ENCODE results near the gene SLC27A6. TPM values are rescaled to one million over a fixed set of nuclear protein-coding genes. Genes with fewer than 3 reads are reported as not detected.
"Not testable (repeated sequence)": the region's sequence is repeated elsewhere in the genome, so short reads cannot be mapped to it uniquely, and the experiment has no call there.

Gene SLC27A6
- total RNA-seq, 1 experiment from 2014 or later = not detected

DNA sequence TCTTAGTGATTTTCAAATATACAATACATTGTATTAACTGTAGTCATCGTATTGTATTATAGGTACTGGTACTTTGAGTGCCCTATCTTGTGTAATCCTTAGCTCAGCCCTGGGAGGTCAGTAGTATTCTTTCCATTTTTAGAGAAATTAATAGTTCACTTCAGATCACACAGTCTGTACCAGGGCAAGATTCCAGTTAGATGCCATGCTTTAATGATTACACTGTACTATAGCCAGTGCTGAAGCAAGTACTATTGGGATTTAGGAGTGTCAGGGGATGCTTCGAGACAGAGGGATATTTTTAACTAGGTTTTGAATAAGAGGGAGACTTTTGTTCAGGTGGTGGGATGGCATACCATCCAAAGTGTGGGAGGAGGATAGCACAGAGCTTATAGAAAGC lies 41.0 kb upstream of the SLC27A6 start:
- TF ChIP-seq, protein P1, sequence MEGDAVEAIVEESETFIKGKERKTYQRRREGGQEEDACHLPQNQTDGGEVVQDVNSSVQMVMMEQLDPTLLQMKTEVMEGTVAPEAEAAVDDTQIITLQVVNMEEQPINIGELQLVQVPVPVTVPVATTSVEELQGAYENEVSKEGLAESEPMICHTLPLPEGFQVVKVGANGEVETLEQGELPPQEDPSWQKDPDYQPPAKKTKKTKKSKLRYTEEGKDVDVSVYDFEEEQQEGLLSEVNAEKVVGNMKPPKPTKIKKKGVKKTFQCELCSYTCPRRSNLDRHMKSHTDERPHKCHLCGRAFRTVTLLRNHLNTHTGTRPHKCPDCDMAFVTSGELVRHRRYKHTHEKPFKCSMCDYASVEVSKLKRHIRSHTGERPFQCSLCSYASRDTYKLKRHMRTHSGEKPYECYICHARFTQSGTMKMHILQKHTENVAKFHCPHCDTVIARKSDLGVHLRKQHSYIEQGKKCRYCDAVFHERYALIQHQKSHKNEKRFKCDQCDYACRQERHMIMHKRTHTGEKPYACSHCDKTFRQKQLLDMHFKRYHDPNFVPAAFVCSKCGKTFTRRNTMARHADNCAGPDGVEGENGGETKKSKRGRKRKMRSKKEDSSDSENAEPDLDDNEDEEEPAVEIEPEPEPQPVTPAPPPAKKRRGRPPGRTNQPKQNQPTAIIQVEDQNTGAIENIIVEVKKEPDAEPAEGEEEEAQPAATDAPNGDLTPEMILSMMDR (conservative IDR thresholded peaks at IDR 0.05; ENCODE audit: low read depth, low read length) = no peak
- no peak for TF ChIP-seq EZH2 (IDR thresholded peaks at IDR 0.05; ENCODE audit: borderline replicate concordance, low read depth, low read length, poor library complexity, severe bottlenecking)
- H3K36me3 ChIP-seq (ENCODE audit: insufficient read depth, low read length, poor library complexity, severe bottlenecking) = no peaks in the 10 kb centered on the region
- DNase-seq (ENCODE audit: low spot score) = no peak
- H3K27me3 ChIP-seq (replicated peaks; ENCODE audit: insufficient read depth, low read depth, low read length, poor library complexity) = peaks cover 4% of the 10 kb centered on the region
- no peaks in the 10 kb centered on the region for H3K9me3 ChIP-seq (ENCODE audit: low read depth, low read length, poor library complexity, severe bottlenecking)
- intact Hi-C loops (cut with micrococcal nuclease; ENCODE audit: unreplicated experiment) = no loop called here
- ChIA-PET POLR2A (ENCODE audit: low non-redundant PET) (no interaction called here), CTCF (no interaction called here)
- BruUV-seq (replicated peaks) = no TSS peak
- no peak overlapping the region for H3K27ac ChIP-seq (ENCODE audit: low read depth, low read length, poor library complexity, severe bottlenecking)
- no peak overlapping the region for H3K4me3 ChIP-seq (ENCODE audit: low read depth, low read length, poor library complexity, severe bottlenecking)
- no peaks in the 10 kb centered on the region for H3K4me1 ChIP-seq (ENCODE audit: insufficient read depth, low read length, poor library complexity, severe bottlenecking)

DNA sequence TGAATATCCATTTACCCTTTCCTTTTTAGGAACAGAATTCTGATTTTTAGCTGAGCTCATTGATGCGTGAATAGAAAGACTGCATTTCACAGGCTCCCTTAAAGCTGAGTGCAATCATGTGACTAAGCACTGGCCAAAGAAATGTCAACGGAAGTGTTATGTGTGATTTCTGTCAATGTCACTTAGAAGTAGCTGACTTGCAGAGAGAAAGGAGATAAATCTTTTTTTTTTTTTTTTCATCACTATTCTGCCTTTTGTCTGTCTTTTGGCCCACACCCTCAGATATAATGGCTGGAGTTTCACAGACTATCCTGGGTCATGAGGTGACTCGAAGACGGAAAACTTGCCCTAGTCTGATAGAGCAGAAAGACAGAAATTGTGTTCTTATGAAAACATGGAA lies 39.3 kb upstream of the SLC27A6 start:
- POLR2A ChIA-PET (ENCODE audit: low non-redundant PET) = no interaction called here
- CTCF ChIA-PET = no interaction called here
- TF ChIP-seq, protein P1 (conservative IDR thresholded peaks at IDR 0.05; ENCODE audit: low read depth, low read length) = no peak
- no peak for TF ChIP-seq EZH2 (IDR thresholded peaks at IDR 0.05; ENCODE audit: borderline replicate concordance, low read depth, low read length, poor library complexity, severe bottlenecking)
- Histone ChIP-seq H3K9me3 (ENCODE audit: low read depth, low read length, poor library complexity, severe bottlenecking) (no peaks in the 10 kb centered on the region), H3K4me1 (ENCODE audit: insufficient read depth, low read length, poor library complexity, severe bottlenecking) (no peaks in the 10 kb centered on the region), H3K27ac (ENCODE audit: low read depth, low read length, poor library complexity, severe bottlenecking) (no peak overlapping the region), H3K36me3 (ENCODE audit: insufficient read depth, low read length, poor library complexity, severe bottlenecking) (no peaks in the 10 kb centered on the region), H3K27me3 (replicated peaks; ENCODE audit: insufficient read depth, low read depth, low read length, poor library complexity) (peaks cover 4% of the 10 kb centered on the region), H3K4me3 (ENCODE audit: low read depth, low read length, poor library complexity, severe bottlenecking) (no peak overlapping the region)
- no TSS peak for BruUV-seq (replicated peaks)
- no peak for DNase-seq (ENCODE audit: low spot score)
- intact Hi-C loops (cut with micrococcal nuclease; ENCODE audit: unreplicated experiment) = no loop called here

DNA sequence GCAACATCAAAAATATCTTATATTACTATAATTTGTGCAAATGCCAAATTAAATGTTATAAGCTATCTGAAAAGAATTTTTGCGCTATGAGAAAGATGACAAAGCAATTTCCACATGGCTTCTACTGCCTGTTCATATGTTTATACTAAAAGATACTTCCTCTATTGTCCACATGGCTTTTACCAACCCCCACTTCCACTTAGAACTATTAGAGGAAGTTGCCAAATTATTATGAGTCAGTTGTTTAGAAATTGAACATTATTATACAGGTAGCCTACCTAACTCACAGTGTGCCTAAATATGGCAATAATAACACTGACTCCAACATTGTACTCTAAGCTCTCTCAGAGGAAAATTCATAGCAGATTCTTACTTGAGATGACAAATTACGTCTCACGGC lies 37.6 kb upstream of the SLC27A6 start:
- Histone ChIP-seq H3K27me3 (replicated peaks; ENCODE audit: insufficient read depth, low read depth, low read length, poor library complexity) (peaks cover 4% of the 10 kb centered on the region), H3K9me3 (ENCODE audit: low read depth, low read length, poor library complexity, severe bottlenecking) (no peaks in the 10 kb centered on the region), H3K4me1 (ENCODE audit: insufficient read depth, low read length, poor library complexity, severe bottlenecking) (no peaks in the 10 kb centered on the region), H3K27ac (ENCODE audit: low read depth, low read length, poor library complexity, severe bottlenecking) (no peak overlapping the region), H3K4me3 (ENCODE audit: low read depth, low read length, poor library complexity, severe bottlenecking) (no peak overlapping the region), H3K36me3 (ENCODE audit: insufficient read depth, low read length, poor library complexity, severe bottlenecking) (no peaks in the 10 kb centered on the region)
- CTCF ChIA-PET = no interaction called here
- intact Hi-C loops (cut with micrococcal nuclease; ENCODE audit: unreplicated experiment) = no loop called here
- no peak for TF ChIP-seq EZH2 (IDR thresholded peaks at IDR 0.05; ENCODE audit: borderline replicate concordance, low read depth, low read length, poor library complexity, severe bottlenecking)
- TF ChIP-seq, protein P1 (conservative IDR thresholded peaks at IDR 0.05; ENCODE audit: low read depth, low read length) = no peak
- POLR2A ChIA-PET (ENCODE audit: low non-redundant PET) = no interaction called here
- no TSS peak for BruUV-seq (replicated peaks)
- no peak for DNase-seq (ENCODE audit: low spot score)

DNA sequence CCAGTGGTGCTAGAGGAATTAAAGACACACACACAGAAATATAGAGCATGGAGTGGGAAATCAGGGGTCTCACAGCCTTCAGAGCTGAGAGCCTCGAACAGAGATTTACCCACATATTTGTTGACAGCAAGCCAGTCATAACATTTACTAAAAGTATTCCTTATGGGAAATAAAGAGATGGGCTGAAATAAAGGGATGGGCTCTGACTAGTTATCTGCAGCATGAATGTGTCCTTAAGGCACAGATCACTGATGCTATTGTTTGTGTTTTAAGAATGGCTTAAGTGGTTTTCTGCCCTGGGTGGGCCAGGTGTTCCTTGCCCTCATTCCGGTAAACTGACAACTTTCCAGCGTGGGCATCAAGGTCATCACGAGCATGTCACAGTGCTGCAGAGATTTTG lies 33.1 kb upstream of the SLC27A6 start:
- H3K4me1 ChIP-seq (ENCODE audit: insufficient read depth, low read length, poor library complexity, severe bottlenecking); POLR2A ChIA-PET (ENCODE audit: low non-redundant PET); DNase-seq (ENCODE audit: low spot score); H3K27ac ChIP-seq (ENCODE audit: low read depth, low read length, poor library complexity, severe bottlenecking); intact Hi-C loops (cut with micrococcal nuclease; ENCODE audit: unreplicated experiment); CTCF ChIA-PET; H3K36me3 ChIP-seq (ENCODE audit: insufficient read depth, low read length, poor library complexity, severe bottlenecking); H3K27me3 ChIP-seq (replicated peaks; ENCODE audit: insufficient read depth, low read depth, low read length, poor library complexity); H3K4me3 ChIP-seq (ENCODE audit: low read depth, low read length, poor library complexity, severe bottlenecking); H3K9me3 ChIP-seq (ENCODE audit: low read depth, low read length, poor library complexity, severe bottlenecking); BruUV-seq (replicated peaks): not testable (repeated sequence)

DNA sequence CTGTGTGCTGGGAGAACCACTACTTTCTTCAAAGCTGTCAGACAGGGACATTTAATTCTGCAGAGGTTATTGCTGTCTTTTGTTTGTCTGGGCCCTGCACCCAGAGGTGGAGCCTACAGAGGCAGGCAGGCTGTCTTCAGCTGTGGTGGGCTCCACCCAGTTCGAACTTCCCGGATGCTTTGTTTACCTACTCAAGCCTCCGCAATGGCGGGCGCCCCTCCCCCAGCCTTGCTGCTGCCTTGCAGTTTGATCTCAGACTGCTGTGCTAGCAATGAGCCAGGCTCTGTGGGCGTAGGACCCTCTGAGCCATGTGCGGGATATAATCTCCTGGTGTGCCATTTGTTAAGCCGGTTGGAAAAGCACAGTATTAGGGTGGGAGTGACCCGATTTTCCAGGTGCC lies 22.2 kb upstream of the SLC27A6 start:
- intact Hi-C loops (cut with micrococcal nuclease; ENCODE audit: unreplicated experiment); H3K4me3 ChIP-seq (ENCODE audit: low read depth, low read length, poor library complexity, severe bottlenecking); H3K36me3 ChIP-seq (ENCODE audit: insufficient read depth, low read length, poor library complexity, severe bottlenecking); BruUV-seq (replicated peaks); DNase-seq (ENCODE audit: low spot score); H3K27me3 ChIP-seq (replicated peaks; ENCODE audit: insufficient read depth, low read depth, low read length, poor library complexity); H3K9me3 ChIP-seq (ENCODE audit: low read depth, low read length, poor library complexity, severe bottlenecking); H3K4me1 ChIP-seq (ENCODE audit: insufficient read depth, low read length, poor library complexity, severe bottlenecking); CTCF ChIA-PET; POLR2A ChIA-PET (ENCODE audit: low non-redundant PET); H3K27ac ChIP-seq (ENCODE audit: low read depth, low read length, poor library complexity, severe bottlenecking): not testable (repeated sequence)

Measured in A673 (cell line).